ENCODE data around the gene SPDYE4.

SPDYE4 gene

GRCh38 chr17:8712698-8713097, 45.6 kb downstream of the SPDYE4 start:
- DNase-seq (ENCODE audit: low spot score), result no peak

- DNase-seq (ENCODE audit: low spot score), result no peak
Measured at GRCh38 chr17:8711291-8711690, 47.1 kb downstream of the SPDYE4 start.

GRCh38 chr17:8710813-8711212, 47.5 kb downstream of the SPDYE4 start:
- no peak for DNase-seq (ENCODE audit: low spot score)

GRCh38 chr17:8709006-8709405, 49.3 kb downstream of the SPDYE4 start:
- DNase-seq (ENCODE audit: low spot score), result peak; percentile 55

GRCh38 chr17:8708025-8708461, 50.3 kb downstream of the SPDYE4 start:
- DNase-seq (ENCODE audit: low spot score), result no peak

GRCh38 chr17:8707332-8708024, 50.9 kb downstream of the SPDYE4 start:
- no peak for DNase-seq (ENCODE audit: low spot score)

- DNase-seq (ENCODE audit: low spot score), result no peak
Measured at GRCh38 chr17:8706431-8706830, 51.9 kb downstream of the SPDYE4 start.

- DNase-seq (ENCODE audit: low spot score), result no peak
Measured at GRCh38 chr17:8705427-8705826, 52.9 kb downstream of the SPDYE4 start.

- DNase-seq (ENCODE audit: low spot score), result no peak
Measured at GRCh38 chr17:8703001-8703400, 55.3 kb downstream of the SPDYE4 start.

- DNase-seq (ENCODE audit: low spot score), result no peak
Measured at GRCh38 chr17:8701754-8702153, 56.6 kb downstream of the SPDYE4 start.

GRCh38 chr17:8701221-8701620, 57.1 kb downstream of the SPDYE4 start:
- DNase-seq (ENCODE audit: low spot score), result no peak

Measured in hematopoietic multipotent progenitor cell treated with erythropoietin and hydrocortisone succinate and interleukin-3 and kit ligand, for 15 days (in vitro differentiated cells).